Smooth muscle cell (in vitro differentiated cells): Measurements from ENCODE around the gene DCLK1. TPM values are rescaled to one million over a fixed set of nuclear protein-coding genes. Genes with fewer than 3 reads are reported as not detected.

Experiments used
- DNase-seq: peaks from one replicate; lab custom pipeline; 2025; ENCODE audit not compliant: unreplicated experiment; lab: John Stamatoyannopoulos, UW
- H2AFZ ChIP-seq: fragments of 200-600 bp; sonication (generic); 2 replicates; pipeline ENCODE4 v1.6.0; 2016; ENCODE audit warnings: antibody characterized with exemption, low read depth, mild to moderate bottlenecking
- H3F3A ChIP-seq: fragments of 200-600 bp; sonication (generic); 2 replicates; pipeline ENCODE4 v1.6.0; 2017; ENCODE audit warnings: antibody characterized with exemption, low read depth
- H3K27ac ChIP-seq: fragments of 200-600 bp; sonication (generic); 2 replicates; pipeline ENCODE4 v1.5.1; 2016; ENCODE audit warnings: low read depth, mild to moderate bottlenecking
- H3K27me3 ChIP-seq: fragments of 200-600 bp; sonication (generic); 2 replicates; pipeline ENCODE4 v1.6.1; 2016; ENCODE audit warnings: low read depth, mild to moderate bottlenecking
- H3K36me3 ChIP-seq: fragments of 200-600 bp; sonication (generic); 2 replicates; pipeline ENCODE4 v1.5.1; 2016; ENCODE audit warnings: low read depth
- H3K4me1 ChIP-seq: fragments of 200-600 bp; sonication (generic); 2 replicates; pipeline ENCODE4 v1.5.1; 2016; ENCODE audit warnings: low read depth
- H3K4me2 ChIP-seq: fragments of 200-600 bp; sonication (generic); 2 replicates; pipeline ENCODE4 v1.6.0; 2016; ENCODE audit warnings: mild to moderate bottlenecking
- H3K4me3 ChIP-seq: fragments of 200-600 bp; sonication (generic); 2 replicates; pipeline ENCODE4 v1.5.1; 2016; ENCODE audit warnings: mild to moderate bottlenecking
- H3K79me2 ChIP-seq: fragments of 200-600 bp; sonication (generic); 2 replicates; pipeline ENCODE4 v1.6.0; 2016; ENCODE audit warnings: low read depth, mild to moderate bottlenecking
- H3K9ac ChIP-seq: fragments of 200-600 bp; sonication (generic); 2 replicates; pipeline ENCODE4 v1.6.0; 2016; ENCODE audit warnings: low read depth
- H3K9me3 ChIP-seq: fragments of 200-600 bp; sonication (generic); replicated peaks from 2 replicates; pipeline ENCODE4 v1.5.1; 2016; ENCODE audit warnings: low read depth
- H4K20me1 ChIP-seq: fragments of 200-600 bp; sonication (generic); 2 replicates; pipeline ENCODE4 v1.6.0; 2016; ENCODE audit warnings: low read depth
- CTCF ChIP-seq: fragments of 200-600 bp; sonication (generic); IDR thresholded peaks from 2 replicates; pipeline ENCODE4 v1.5.1; 2017; ENCODE audit warnings: borderline replicate concordance, mild to moderate bottlenecking, antibody characterized with exemption; ENCODE audit not compliant: insufficient read depth, poor library complexity, severe bottlenecking
- WGBS: methylation state at CpG from one replicate; pipeline ENCODE4 v1.1.7; 2016; ENCODE audit warnings: low lambda C conversion rate; 5-methylcytosine and 5-hydroxymethylcytosine counted together
- polyA plus RNA-seq: library from polyadenylated mRNA; unstranded; fragments of >200 nt; fragmentation: Nextera tagmentation; extraction: Ambion mirVana; gene quantifications from 2 replicates; pipeline ENCODE4 v1.2.1, GENCODE V29; 2016
- total RNA-seq: library from RNA; depleted of rRNA; stranded (reverse); fragments of >200 nt; gene quantifications from 2 replicates; pipeline ENCODE4 v1.2.3, GENCODE V29; 2014

The DCLK1 gene
- total and polyA plus RNA-seq, 2 experiments from 2014 or later: 0.72 TPM; not detected in 1

- Histone ChIP-seq H3K9ac (no peak overlapping the region), H3K4me3 (no peak overlapping the region), H3K4me1 (no peaks in the 10 kb centered on the region), H2AFZ (no peak overlapping the region), H3F3A (no peaks in the 10 kb centered on the region), H3K79me2 (no peaks in the 10 kb centered on the region), H3K9me3 (no peaks in the 10 kb centered on the region), H3K4me2 (no peak overlapping the region), H3K27ac (no peak overlapping the region), H3K27me3 (no peaks in the 10 kb centered on the region), H3K36me3 (no peaks in the 10 kb centered on the region), H4K20me1 (no peaks in the 10 kb centered on the region)
- TF ChIP-seq CTCF: no peak
- 87% methylated on average over 5 of the region's 5 CpGs for WGBS
- DNase-seq: no peak
These were observed 365.8 kb downstream of the DCLK1 start for GRCh38 chr13:35765366-35765765.

- no peaks in the 10 kb centered on the region for H3K9me3 ChIP-seq
- H4K20me1 ChIP-seq: no peaks in the 10 kb centered on the region
- 43% methylated on average over 4 of the region's 4 CpGs for WGBS
- H3K4me3 ChIP-seq: no peak overlapping the region
- H3K79me2 ChIP-seq: no peaks in the 10 kb centered on the region
- no peaks in the 10 kb centered on the region for H3K27me3 ChIP-seq
- no peaks in the 10 kb centered on the region for H3F3A ChIP-seq
- H3K4me2 ChIP-seq: peak overlapping the region; percentile 18
- H3K4me1 ChIP-seq: no peaks in the 10 kb centered on the region
- no peak overlapping the region for H2AFZ ChIP-seq
- no peak overlapping the region for H3K9ac ChIP-seq
- H3K36me3 ChIP-seq: no peaks in the 10 kb centered on the region
- TF ChIP-seq CTCF: no peak
- no peak for DNase-seq
- H3K27ac ChIP-seq: no peak overlapping the region
These were observed 366.7 kb downstream of the DCLK1 start for GRCh38 chr13:35764326-35765015.

- no peak overlapping the region for H3K4me3 ChIP-seq
These were observed 367.4 kb downstream of the DCLK1 start for GRCh38 chr13:35763782-35764123.

More at GRCh38 chr13:35763782-35764123, 367.4 kb downstream of the DCLK1 start:
- H3K4me2 ChIP-seq: no peak overlapping the region
- H4K20me1 ChIP-seq: no peaks in the 10 kb centered on the region
- no peaks in the 10 kb centered on the region for H3K4me1 ChIP-seq
- no peak overlapping the region for H2AFZ ChIP-seq
- no peak for DNase-seq
- no peaks in the 10 kb centered on the region for H3F3A ChIP-seq
- 95% methylated on average over 7 of the region's 7 CpGs for WGBS
- H3K27me3 ChIP-seq: no peaks in the 10 kb centered on the region
- H3K9ac ChIP-seq: no peak overlapping the region
- no peaks in the 10 kb centered on the region for H3K79me2 ChIP-seq
- H3K9me3 ChIP-seq: no peaks in the 10 kb centered on the region
- H3K27ac ChIP-seq: no peak overlapping the region
- no peak for TF ChIP-seq CTCF
- no peaks in the 10 kb centered on the region for H3K36me3 ChIP-seq
